NT2/D1 (cell line): ENCODE data around the gene HOXA2.

Experiments used
- SUZ12 ChIP-seq: IDR thresholded peaks from 2 replicates; pipeline ENCODE4 v1.6.1; 2011; ENCODE audit not compliant: insufficient read length, insufficient read depth; ENCODE audit errors: extremely low read depth
- YY1 ChIP-seq: IDR thresholded peaks from 2 replicates; pipeline ENCODE4 v1.6.1; 2011; ENCODE audit not compliant: insufficient read length, insufficient read depth
- ZNF274 ChIP-seq: IDR thresholded peaks from 2 replicates; pipeline ENCODE4 v1.6.1; 2011; ENCODE audit warnings: mild to moderate bottlenecking, low read depth, low read length

DNA sequence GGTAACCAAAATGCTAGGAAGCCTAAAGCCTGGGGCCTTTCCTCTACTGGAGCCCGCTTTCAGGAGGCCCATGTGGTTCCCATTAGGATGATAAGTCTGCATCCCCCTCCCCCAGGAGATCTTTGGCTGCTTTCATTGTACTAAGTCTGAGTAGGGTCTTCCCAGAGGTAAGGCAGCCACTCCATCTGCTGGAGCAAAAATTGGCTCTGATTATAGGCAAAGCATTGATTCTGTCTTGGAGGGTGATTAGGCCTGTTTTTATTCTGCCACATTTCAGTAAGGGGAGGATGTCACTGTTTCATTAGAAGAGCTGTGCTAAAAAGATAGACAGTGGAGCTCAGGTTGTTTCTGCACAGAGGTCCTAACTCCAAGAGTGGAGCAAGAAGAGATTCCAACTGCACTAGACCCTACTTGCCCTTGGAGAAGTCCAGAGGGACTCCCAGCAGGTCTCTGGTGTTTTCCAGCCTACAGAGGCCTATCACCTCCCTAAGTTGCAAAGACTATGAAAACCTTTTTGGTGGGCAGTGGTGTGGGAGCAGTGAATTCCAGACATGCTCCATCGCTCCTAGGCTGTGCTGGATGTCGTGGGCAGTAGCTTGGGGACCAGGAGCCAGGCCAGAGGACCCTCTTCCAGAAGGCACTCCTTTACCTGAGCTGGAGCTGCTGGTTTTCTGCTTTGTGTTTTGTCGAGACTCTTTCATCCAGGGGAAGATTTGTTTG lies 7.1 kb upstream of the HOXA2 start:
- no peak for TF ChIP-seq YY1
- TF ChIP-seq ZNF274 = no peak
- peak; percentile 61 for TF ChIP-seq SUZ12
